KG1 (cell line): Measurements from ENCODE around the gene SAMD8.

Source experiments
- DNase-seq: peaks from one replicate; lab custom pipeline; 2025; lab: John Stamatoyannopoulos, UW

Gene SAMD8

DNA sequence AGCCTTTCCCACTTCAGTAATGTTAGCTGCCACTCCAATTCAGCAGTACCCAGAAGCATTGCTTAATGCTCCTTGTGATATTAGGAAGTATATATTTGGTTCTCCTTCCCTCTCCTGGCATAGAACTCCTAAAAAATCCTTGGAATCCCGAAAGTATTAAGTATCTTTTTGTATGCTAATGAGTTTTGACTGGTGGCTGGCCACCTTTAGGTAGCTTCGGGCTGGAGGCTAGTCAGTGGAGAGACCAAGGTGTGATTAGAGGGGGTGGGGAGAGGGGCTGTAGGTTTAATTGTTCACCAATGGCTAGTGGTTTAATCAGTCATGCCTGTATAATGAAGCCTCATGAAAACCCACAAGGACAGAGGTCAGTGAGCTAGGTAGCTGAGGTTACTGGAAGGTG is 112.1 kb downstream of the SAMD8 start:
- DNase-seq, result no peak

DNA sequence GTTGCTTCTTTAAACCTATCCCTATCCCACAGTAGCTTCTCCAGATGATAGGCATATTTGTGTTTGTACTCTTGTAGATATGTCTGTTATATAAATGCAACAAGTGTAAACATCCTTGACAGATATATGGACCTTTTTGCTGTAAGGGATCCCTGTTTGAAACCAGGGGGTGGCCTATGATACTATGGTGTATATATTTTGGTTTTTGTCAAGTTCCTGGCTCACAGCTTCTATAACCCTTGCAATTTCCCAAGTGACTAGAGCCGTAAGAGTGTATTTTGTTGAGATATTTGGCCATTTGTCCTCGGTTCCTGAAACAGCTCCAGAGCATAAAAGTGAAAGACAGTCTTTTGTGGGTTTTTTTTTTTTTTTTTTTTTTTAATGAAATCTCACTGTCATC is 114.6 kb downstream of the SAMD8 start:
- DNase-seq, result no peak

DNA sequence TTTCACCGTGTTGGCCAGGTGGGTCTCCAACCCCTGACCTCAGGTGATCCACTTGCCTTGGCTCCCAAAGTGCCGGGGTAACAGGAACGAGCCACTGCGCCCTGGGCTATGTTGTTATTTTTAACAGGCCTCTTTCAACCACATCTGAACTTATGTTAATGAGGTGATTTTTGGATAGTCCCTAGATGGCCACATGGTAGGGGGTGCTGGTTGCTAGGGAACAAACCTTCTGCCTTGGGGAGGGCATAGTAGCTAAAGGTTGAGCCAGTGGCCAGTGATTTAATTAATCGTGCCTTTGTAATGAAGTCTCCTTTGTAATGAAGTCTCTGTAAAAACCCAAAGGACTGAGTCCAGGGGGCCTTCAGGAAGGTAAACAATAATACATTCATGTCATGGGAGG is 115.2 kb downstream of the SAMD8 start:
- no peak for DNase-seq

DNA sequence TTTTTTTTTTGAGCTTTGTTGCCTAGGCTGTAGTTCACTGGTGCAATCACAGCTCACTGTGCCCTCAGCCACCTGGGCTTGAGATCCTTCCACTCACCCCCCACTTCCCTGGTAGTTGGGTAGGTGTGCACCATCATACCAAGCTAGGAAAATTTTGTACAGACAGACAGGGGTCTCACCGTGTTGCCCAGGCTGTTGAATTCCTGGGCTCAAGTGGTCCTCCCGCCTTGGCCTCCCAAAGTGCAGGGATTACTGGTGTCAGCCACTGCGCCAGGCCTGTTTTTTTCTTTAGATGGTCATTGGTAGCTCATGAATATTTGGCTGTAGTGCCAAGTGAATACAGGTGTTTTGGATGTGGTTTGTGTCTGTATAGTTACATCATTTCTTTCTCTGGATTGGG is 116.8 kb downstream of the SAMD8 start:
- DNase-seq, result no peak

DNA sequence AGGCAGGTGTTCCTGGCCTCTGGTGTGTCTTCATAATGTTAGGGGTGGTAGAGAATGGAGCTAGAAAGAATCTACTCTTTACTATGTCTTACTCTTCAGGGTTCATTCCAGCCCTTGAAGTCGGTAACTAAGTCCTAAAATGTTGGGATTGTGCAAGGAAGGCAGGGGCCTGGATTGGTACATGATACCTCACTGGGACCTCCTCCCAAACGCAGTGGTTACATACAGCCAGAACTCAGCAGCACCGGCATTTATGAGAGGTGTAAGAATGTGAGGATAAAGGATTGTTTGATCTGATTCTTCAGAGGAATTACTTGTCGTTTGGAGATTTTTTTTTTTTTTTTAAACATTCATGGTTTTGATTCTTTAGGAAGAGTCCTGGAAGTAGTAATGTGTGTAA is 117.4 kb downstream of the SAMD8 start:
- DNase-seq, result no peak

DNA sequence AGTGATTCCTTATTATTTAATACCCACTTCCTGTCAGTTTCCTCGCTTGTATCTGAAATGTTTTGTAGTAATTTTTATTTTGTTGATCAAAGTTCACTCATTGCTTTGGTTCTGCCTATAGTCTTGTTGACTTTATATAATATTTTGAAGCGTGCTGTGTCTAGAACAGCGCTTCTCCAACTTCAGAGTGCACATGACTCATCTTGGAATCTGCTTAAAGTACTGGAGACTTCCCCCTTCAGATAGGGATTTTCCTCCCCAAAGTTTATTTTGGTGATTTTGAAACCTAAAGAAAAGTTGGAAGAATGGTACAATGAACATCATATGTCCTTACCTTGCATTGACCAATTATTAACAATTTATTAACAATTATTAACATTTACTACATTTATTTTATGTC is 118.5 kb downstream of the SAMD8 start:
- no peak for DNase-seq

DNA sequence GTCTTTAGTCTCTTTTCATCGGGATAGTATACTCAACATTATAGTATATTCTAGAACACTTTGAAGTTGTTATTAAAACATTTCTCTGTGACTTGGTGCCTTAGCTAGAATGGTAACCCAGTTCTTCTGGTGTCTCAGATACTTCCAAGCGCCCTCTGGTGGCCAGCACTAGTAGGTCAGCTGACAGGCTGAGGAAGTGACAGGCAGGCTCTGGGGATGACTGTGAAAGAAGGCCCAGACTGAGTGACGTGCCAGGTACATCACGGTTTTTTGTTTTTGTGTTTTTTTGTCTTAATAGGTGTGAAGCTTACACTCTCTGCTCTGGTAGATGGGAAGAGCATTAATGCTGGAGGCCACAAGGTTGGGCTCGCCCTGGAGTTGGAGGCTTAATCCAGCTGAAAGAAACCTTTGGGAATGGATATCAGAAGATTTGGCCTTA is 119.2 kb downstream of the SAMD8 start:
- DNase-seq, result peak; percentile 73
